ENCODE data around the gene COX4I1.

Gene COX4I1

DNA sequence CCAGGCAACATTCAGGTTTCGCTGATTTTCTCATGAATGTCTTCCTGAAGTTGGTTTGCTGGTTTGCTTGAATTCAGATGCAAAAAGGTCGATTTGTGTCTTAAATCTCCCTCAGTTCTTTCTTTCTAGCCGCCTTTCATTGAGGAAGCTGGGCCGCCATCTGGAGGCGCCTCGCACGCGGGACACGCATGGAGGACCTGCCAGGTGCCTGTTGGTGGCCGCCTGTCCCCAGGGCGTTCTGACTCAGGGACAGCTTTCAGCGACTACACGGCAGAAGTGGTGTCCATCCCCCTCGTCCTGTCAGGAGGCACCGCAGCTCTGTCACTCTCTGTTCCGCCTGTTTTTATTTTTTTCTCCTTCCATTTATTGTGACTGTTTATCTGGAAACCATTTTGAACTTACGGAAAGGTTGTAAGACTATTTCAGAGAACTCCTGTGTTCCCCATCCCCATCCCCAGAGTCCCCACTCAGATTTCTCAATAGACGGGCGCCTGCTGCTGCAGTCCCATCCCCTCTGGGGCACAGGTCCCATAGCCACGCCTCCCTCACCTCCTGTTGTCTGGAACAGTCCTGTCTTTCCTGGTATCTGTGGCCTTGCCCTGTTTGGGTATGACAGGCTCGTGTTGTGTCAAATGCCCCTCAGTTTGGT lies 33.2 kb downstream of the COX4I1 start (continued):
- TF ChIP-seq, protein P1, sequence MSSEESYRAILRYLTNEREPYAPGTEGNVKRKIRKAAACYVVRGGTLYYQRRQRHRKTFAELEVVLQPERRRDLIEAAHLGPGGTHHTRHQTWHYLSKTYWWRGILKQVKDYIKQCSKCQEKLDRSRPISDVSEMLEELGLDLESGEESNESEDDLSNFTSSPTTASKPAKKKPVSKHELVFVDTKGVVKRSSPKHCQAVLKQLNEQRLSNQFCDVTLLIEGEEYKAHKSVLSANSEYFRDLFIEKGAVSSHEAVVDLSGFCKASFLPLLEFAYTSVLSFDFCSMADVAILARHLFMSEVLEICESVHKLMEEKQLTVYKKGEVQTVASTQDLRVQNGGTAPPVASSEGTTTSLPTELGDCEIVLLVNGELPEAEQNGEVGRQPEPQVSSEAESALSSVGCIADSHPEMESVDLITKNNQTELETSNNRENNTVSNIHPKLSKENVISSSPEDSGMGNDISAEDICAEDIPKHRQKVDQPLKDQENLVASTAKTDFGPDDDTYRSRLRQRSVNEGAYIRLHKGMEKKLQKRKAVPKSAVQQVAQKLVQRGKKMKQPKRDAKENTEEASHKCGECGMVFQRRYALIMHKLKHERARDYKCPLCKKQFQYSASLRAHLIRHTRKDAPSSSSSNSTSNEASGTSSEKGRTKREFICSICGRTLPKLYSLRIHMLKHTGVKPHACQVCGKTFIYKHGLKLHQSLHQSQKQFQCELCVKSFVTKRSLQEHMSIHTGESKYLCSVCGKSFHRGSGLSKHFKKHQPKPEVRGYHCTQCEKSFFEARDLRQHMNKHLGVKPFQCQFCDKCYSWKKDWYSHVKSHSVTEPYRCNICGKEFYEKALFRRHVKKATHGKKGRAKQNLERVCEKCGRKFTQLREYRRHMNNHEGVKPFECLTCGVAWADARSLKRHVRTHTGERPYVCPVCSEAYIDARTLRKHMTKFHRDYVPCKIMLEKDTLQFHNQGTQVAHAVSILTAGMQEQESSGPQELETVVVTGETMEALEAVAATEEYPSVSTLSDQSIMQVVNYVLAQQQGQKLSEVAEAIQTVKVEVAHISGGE (tag by site-specific recombination; conservative IDR thresholded peaks at IDR 0.05; ENCODE audit: low read depth) = no peak
- TF ChIP-seq ZNF561 (tag by site-specific recombination; IDR thresholded peaks at IDR 0.05; ENCODE audit: borderline replicate concordance) (no peak), ZNF10 (tag by site-specific recombination; IDR thresholded peaks at IDR 0.05) (no peak), ZNF670 (tag by site-specific recombination; IDR thresholded peaks at IDR 0.05; ENCODE audit: low read depth) (no peak), ZBTB7A (tag by site-specific recombination; IDR thresholded peaks at IDR 0.05; ENCODE audit: low read depth) (no peak), ZNF48 (tag by site-specific recombination; IDR thresholded peaks at IDR 0.05) (no peak), ZNF629 (tag by site-specific recombination; IDR thresholded peaks at IDR 0.05) (no peak)
- TF ChIP-seq, protein P2, sequence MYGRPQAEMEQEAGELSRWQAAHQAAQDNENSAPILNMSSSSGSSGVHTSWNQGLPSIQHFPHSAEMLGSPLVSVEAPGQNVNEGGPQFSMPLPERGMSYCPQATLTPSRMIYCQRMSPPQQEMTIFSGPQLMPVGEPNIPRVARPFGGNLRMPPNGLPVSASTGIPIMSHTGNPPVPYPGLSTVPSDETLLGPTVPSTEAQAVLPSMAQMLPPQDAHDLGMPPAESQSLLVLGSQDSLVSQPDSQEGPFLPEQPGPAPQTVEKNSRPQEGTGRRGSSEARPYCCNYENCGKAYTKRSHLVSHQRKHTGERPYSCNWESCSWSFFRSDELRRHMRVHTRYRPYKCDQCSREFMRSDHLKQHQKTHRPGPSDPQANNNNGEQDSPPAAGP (tag by site-specific recombination; IDR thresholded peaks at IDR 0.05) = no peak

DNA sequence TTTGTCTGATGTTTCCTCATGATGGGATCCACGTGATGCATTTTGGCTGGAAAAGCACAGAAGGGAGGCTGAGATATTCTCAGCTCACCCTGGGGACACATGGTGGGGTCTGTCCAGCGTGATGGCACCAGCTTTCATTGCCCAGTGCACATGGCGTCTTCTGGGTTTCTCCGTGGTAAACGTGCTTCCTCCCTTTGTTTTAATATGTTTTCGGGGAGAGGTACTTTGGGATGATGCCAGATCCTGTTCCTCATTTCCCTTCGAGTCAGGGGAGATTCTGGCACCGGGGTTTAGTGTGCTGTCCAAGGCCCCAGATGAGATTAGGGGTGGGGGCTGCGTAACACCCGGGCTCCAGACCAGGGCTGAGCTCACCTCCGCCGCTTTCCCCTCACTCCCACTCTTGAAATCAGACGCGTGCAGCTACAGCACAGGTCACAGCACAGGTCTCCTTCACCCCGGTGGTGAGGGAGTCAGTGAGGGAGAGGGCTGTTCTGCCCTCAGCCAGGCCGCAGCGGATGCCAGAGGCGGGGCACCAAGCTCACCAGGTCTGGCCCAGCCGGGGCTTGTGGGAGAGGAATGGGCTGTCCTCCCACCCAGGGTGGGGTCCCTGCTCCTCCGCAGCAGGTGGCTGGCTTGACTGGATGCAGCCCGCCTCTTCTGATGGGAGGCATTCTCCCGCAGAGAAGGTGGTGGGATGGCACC lies 33.9 kb downstream of the COX4I1 start:
- no peak overlapping the region for H3K27ac ChIP-seq (ENCODE audit: extremely low read depth, low read depth, low read length)
- no peaks in the 10 kb centered on the region for H3K4me1 ChIP-seq (ENCODE audit: control insufficient read depth, insufficient read depth, low read length)
- no peaks in the 10 kb centered on the region for H3K36me3 ChIP-seq (ENCODE audit: control insufficient read depth in 2 of 2, insufficient read depth in 1 of 2, low read length in 2 of 2)
- H3K4me3 ChIP-seq (ENCODE audit: low read depth, low read length) = no peak overlapping the region
- CTCF ChIA-PET = interaction anchor here (1.0 to 3.8 kb wide), 2 partner anchors 14 to 154 kb away, joined by 3 to 11 read pairs; no protein-coding TSS in a partner anchor
- POLR2A ChIA-PET = no interaction called here
- TF ChIP-seq ZNF830 (tag by site-specific recombination; IDR thresholded peaks at IDR 0.05; ENCODE audit: low read depth) (no peak), ZNF214 (tag by site-specific recombination; IDR thresholded peaks at IDR 0.05; ENCODE audit: borderline replicate concordance) (no peak), ZNF324 (tag by site-specific recombination; IDR thresholded peaks at IDR 0.05) (no peak), KLF8 (tag by site-specific recombination; IDR thresholded peaks at IDR 0.05) (no peak)
- TF ChIP-seq, protein P3, sequence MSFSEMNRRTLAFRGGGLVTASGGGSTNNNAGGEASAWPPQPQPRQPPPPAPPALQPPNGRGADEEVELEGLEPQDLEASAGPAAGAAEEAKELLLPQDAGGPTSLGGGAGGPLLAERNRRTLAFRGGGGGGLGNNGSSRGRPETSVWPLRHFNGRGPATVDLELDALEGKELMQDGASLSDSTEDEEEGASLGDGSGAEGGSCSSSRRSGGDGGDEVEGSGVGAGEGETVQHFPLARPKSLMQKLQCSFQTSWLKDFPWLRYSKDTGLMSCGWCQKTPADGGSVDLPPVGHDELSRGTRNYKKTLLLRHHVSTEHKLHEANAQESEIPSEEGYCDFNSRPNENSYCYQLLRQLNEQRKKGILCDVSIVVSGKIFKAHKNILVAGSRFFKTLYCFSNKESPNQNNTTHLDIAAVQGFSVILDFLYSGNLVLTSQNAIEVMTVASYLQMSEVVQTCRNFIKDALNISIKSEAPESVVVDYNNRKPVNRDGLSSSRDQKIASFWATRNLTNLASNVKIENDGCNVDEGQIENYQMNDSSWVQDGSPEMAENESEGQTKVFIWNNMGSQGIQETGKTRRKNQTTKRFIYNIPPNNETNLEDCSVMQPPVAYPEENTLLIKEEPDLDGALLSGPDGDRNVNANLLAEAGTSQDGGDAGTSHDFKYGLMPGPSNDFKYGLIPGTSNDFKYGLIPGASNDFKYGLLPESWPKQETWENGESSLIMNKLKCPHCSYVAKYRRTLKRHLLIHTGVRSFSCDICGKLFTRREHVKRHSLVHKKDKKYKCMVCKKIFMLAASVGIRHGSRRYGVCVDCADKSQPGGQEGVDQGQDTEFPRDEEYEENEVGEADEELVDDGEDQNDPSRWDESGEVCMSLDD (tag by site-specific recombination; IDR thresholded peaks at IDR 0.05) = no peak
- H3K9me3 ChIP-seq (ENCODE audit: control insufficient read depth, insufficient read depth, low read depth, low read length) = no peaks in the 10 kb centered on the region

DNA sequence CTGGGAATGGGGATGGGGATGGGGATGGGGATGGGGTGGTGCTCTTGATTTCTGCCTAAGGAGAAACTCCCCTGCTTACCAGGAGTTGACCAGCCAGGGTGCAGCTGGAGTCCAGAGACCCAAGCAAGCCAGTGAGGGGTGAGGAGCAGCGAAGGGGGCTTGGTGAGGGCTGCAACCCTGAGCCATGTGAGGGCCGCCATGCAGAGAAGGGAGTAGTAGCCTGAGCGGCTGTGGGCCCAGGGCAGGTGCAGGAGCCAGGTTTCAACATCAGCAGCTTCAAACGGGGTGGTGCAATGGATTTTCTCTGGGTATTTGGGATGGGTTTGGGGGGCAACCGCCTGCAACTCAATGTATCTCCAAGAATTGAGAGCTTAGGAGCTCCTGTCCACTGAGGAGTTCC lies 35.2 kb downstream of the COX4I1 start:
- CTCF ChIA-PET = no interaction called here
- Histone ChIP-seq H3K4me3 (ENCODE audit: low read depth, low read length) (no peak overlapping the region), H3K27ac (ENCODE audit: extremely low read depth, low read depth, low read length) (no peak overlapping the region), H3K36me3 (ENCODE audit: control insufficient read depth in 2 of 2, insufficient read depth in 1 of 2, low read length in 2 of 2) (no peaks in the 10 kb centered on the region), H3K9me3 (ENCODE audit: control insufficient read depth, insufficient read depth, low read depth, low read length) (no peaks in the 10 kb centered on the region), H3K4me1 (ENCODE audit: control insufficient read depth, insufficient read depth, low read length) (no peaks in the 10 kb centered on the region)
- TF ChIP-seq ZNF48 (tag by site-specific recombination; IDR thresholded peaks at IDR 0.05) = no peak
- TF ChIP-seq, protein P4, sequence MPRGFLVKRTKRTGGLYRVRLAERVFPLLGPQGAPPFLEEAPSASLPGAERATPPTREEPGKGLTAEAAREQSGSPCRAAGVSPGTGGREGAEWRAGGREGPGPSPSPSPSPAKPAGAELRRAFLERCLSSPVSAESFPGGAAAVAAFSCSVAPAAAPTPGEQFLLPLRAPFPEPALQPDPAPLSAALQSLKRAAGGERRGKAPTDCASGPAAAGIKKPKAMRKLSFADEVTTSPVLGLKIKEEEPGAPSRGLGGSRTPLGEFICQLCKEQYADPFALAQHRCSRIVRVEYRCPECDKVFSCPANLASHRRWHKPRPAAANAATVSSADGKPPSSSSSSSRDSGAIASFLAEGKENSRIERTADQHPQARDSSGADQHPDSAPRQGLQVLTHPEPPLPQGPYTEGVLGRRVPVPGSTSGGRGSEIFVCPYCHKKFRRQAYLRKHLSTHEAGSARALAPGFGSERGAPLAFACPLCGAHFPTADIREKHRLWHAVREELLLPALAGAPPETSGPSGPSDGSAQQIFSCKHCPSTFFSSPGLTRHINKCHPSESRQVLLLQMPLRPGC (tag by site-specific recombination; IDR thresholded peaks at IDR 0.05) = no peak
- POLR2A ChIA-PET = no interaction called here
